ENCODE measurements around the gene KRT82. TPM values are rescaled to one million over a fixed set of nuclear protein-coding genes. Genes with fewer than 3 reads are reported as not detected.
"Not testable (repeated sequence)": the region's sequence is repeated elsewhere in the genome, so short reads cannot be mapped to it uniquely, and the experiment has no call there.

The KRT82 gene
- total and polyA plus RNA-seq, 11 donors, result not detected

DNA sequence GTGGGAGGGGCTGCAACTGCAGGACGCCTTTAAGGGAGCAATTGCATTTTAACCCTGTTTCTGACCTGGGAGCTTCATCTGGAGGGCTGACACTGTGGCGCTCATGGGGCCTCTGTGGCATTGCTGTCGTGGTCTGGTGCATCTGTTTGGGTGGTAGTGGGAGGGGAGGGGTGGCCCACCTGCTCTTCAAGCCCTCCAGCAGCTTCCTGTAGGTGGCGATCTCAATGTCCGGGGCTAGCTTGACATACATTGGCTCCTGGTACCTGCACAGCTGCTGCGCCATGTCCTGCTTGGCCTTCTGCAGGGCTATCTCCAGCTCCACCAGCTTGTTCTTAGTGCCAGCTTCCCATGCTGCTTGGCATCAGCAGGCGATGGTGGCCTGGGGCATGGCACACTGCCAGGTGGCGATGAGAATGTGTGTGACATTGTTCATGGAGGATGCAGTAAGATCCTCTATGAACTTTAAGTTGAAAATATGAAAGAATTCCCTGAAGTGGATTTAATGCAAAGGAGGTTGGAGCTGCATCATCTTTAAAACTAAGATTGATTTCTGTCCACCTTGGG is 7.7 kb upstream of the KRT82 start:
- no peaks in the 10 kb centered on the region for H3K27me3 ChIP-seq
- no peak overlapping the region for H3K27ac ChIP-seq
- no peaks in the 10 kb centered on the region for H3K36me3 ChIP-seq
- H3K4me3 ChIP-seq, result no peak overlapping the region
- intact Hi-C loops (cut with DNase I), result loop anchor here in 1 of 10 donors (10.0 kb wide), 1 partner anchor 81 kb away; the partner anchor contains the start of gene KRT6A
- no peak for TF ChIP-seq POLR2A (IDR thresholded peaks at IDR 0.05)
- TF ChIP-seq, protein P1, sequence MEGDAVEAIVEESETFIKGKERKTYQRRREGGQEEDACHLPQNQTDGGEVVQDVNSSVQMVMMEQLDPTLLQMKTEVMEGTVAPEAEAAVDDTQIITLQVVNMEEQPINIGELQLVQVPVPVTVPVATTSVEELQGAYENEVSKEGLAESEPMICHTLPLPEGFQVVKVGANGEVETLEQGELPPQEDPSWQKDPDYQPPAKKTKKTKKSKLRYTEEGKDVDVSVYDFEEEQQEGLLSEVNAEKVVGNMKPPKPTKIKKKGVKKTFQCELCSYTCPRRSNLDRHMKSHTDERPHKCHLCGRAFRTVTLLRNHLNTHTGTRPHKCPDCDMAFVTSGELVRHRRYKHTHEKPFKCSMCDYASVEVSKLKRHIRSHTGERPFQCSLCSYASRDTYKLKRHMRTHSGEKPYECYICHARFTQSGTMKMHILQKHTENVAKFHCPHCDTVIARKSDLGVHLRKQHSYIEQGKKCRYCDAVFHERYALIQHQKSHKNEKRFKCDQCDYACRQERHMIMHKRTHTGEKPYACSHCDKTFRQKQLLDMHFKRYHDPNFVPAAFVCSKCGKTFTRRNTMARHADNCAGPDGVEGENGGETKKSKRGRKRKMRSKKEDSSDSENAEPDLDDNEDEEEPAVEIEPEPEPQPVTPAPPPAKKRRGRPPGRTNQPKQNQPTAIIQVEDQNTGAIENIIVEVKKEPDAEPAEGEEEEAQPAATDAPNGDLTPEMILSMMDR (IDR thresholded peaks at IDR 0.05), result no peak
- H3K9me3 ChIP-seq, result no peaks in the 10 kb centered on the region
- H3K4me1 ChIP-seq, result peaks cover 0 to 21% (median 0%) of the 10 kb centered on the region in 12 donors
- WGBS, 4 donors, result 60 to 72% (median 66%) methylated on average over 6 to 8 of the region's 8 CpGs
- no peak for ATAC-seq
- DNase-seq, result no peak

DNA sequence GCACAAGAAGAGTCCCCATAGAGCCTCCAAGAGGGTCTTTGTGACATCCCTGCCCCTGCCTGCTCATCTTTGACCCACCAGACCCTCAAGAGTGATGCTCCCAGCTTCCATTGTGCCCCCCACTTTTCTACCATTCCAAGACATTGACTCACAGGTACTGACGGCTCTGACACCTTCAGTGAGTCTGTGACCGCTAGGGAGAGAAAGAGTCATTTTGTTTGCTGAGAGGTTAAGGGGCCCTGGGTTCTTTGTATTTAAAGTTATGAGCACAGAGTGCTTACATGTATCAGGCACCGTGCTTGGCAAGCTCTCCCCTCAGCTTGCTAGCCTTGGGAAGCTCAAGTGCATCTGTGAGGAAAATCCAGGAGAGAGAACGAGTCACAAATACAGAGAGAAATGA is 7.1 kb upstream of the KRT82 start:
- TF ChIP-seq POLR2A (IDR thresholded peaks at IDR 0.05), result no peak
- TF ChIP-seq, protein P1 (IDR thresholded peaks at IDR 0.05), result no peak
- intact Hi-C loops (cut with DNase I), result loop anchor here in 1 of 10 donors (10.0 kb wide), 1 partner anchor 82 kb away; the partner anchor contains the start of gene KRT6A
- DNase-seq, result no peak
- Histone ChIP-seq H3K4me1 (peaks cover 0 to 21% (median 0%) of the 10 kb centered on the region in 12 donors), H3K27ac (no peak overlapping the region), H3K4me3 (no peak overlapping the region), H3K36me3 (no peaks in the 10 kb centered on the region), H3K9me3 (no peaks in the 10 kb centered on the region), H3K27me3 (peaks cover 0 to 2% (median 0%) of the 10 kb centered on the region in 9 donors)
- ATAC-seq, result no peak
- 40 to 62% (median 53%) methylated on average over 4 of the region's 4 CpGs for WGBS, 4 donors

DNA sequence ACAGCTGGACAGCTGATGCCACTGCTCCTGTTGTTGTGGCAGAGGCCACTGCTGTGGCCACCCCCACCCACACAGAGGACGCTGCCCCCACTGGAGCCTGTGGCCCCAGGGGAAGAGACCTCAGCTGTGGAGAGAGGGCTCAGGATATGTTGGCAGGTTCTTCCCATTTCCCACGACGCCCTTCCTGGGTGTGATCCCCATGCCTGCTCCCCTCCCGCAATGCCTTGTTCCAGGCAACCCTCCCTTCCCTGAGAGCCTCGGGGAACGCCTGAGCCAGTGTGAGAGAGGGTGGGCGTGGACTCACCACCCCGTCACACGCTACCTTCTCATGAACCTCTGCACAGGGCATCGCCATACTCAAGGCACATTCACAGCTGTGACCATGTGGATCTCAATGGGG is 5.7 kb upstream of the KRT82 start:
- DNase-seq (no peak), ATAC-seq (no peak)
- Histone ChIP-seq H3K9me3 (no peaks in the 10 kb centered on the region), H3K36me3 (no peaks in the 10 kb centered on the region), H3K4me1 (peaks cover 0 to 13% (median 0%) of the 10 kb centered on the region in 12 donors), H3K27me3 (peaks cover 0 to 6% (median 0%) of the 10 kb centered on the region in 9 donors), H3K27ac (no peak overlapping the region), H3K4me3 (no peak overlapping the region)
- intact Hi-C loops (cut with DNase I), result loop anchor here in 1 of 10 donors (10.0 kb wide), 1 partner anchor 83 kb away; the partner anchor contains the start of gene KRT6A
- TF ChIP-seq, protein P1 (IDR thresholded peaks at IDR 0.05), result no peak
- no peak for TF ChIP-seq POLR2A (IDR thresholded peaks at IDR 0.05)
- 74 to 88% (median 83%) methylated on average over 9 to 10 of the region's 10 CpGs for WGBS, 4 donors

DNA sequence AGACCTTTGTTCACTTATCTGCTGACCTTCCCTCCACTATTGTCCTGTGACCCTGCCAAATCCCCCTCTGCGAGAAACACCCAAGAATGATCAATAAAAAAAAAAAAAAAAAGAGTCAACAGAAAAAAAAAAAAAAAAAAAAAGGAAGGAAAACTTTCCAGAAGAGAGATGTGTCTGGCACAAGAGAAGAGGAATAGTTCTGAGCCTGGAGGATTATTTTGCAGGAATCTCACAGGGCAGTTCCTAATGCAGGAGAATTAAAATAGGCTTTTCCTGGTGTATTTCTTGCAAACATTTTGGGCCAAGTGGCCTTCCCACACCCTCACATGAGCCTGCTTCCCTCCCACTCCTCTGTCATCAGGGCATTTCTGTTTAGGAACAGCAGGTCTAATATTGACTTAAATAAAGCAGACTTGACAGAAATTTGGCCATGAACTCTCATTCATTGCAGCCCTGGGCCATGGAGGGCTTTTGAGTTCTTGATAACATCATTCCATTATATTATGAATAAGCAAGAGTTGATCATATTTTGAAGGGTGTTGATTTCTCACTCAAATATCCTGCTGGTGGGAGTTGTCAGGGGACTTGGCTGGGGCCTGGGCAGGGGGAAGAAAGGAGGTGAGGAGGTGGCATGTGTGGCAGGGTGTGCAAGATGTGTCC is 4.6 kb upstream of the KRT82 start:
- DNase-seq, H3K4me1 ChIP-seq, H3K9me3 ChIP-seq, H3K4me3 ChIP-seq, H3K36me3 ChIP-seq, H3K27me3 ChIP-seq, H3K27ac ChIP-seq, ATAC-seq: not testable (repeated sequence)
- intact Hi-C loops (cut with DNase I), result loop anchor here in 1 of 10 donors (10.0 kb wide), 1 partner anchor 84 kb away; the partner anchor contains the start of gene KRT6A
- WGBS, 4 donors, result 40 to 56% methylated on average over 1 of the region's 1 CpG; no CpG with 5 or more reads in 2 of the 4 donors
